ENCODE data around the gene AEN. TPM values are rescaled to one million over a fixed set of nuclear protein-coding genes. Genes with fewer than 3 reads are reported as not detected.
A peak's percentile ranks its signal among the peaks of the same experiment; 100 is the strongest.

The AEN gene
- total RNA-seq, 1 experiment from 2014 or later: 32.7 TPM

GRCh38 chr15:88613074-88613944 is 7.8 kb upstream of the AEN start:
- peak; percentile 76 for DNase-seq (ENCODE audit: low spot score)

- DNase-seq (ENCODE audit: low spot score): no peak
Observed at GRCh38 chr15:88615303-88616107, 5.6 kb upstream of the AEN start.

DNA sequence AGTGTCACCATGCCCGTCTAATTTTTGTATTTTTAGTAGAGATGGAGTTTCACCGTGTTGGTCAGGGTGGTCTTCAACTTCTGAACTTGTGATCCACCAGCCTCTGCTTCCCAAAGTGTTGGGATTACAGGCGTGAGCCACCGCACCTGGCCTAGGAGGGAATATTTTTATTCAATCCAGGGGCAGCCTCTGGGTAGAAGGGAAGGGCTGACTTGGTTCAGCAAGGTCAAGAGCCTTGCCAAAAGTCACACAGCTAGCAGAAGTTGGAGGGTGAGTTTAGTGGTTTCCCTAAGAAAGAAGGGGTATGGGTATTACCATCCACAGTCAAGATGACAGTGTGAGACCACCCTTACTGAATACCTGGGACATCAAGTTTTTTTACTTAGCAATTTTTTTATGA is 4.9 kb upstream of the AEN start:
- DNase-seq (ENCODE audit: low spot score): no peak

GRCh38 chr15:88617031-88617722 is 4.0 kb upstream of the AEN start:
- no peak for DNase-seq (ENCODE audit: low spot score)

DNA sequence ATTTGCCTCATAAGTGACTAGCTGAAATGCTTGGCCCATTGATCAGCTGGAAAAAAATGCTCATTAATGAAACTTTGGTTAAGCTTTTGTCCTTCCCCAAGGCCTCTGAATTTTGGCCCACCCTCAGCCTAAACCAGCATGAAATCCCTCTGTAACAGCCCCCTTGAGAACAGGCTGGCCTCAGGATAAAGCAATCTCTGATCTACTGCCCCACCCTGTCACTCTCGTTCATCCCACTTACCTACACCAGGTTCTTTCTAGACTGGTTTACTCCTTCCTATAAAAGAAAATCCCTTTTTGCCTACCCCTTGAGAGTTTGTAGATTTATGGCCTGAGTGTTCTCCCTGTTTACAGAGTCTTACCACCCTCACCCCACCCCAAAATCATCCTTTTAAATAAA is 3.4 kb upstream of the AEN start:
- no peak for DNase-seq (ENCODE audit: low spot score)

DNA sequence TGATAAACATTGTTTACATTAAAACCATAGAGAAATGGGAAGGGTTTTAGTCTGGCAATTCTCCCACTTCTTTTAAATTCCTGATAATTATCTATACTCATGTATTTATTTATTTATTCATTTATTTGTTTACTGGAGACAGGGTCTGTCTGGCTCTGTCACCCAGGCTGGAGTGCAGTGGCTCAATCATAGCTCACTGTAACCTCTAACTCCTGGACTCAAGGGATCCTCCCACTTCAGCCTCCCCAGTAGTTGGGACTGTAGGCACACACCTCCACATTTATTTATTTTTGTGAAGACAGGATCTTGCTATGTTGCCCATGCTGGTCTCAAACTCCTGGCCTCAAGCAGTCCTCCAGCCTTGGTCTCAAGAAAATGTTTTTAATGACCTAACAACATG is 2.5 kb upstream of the AEN start:
- no peak for DNase-seq (ENCODE audit: low spot score)

GRCh38 chr15:88619796-88620195 is 1.3 kb upstream of the AEN start:
- no peak for DNase-seq (ENCODE audit: low spot score)

DNA sequence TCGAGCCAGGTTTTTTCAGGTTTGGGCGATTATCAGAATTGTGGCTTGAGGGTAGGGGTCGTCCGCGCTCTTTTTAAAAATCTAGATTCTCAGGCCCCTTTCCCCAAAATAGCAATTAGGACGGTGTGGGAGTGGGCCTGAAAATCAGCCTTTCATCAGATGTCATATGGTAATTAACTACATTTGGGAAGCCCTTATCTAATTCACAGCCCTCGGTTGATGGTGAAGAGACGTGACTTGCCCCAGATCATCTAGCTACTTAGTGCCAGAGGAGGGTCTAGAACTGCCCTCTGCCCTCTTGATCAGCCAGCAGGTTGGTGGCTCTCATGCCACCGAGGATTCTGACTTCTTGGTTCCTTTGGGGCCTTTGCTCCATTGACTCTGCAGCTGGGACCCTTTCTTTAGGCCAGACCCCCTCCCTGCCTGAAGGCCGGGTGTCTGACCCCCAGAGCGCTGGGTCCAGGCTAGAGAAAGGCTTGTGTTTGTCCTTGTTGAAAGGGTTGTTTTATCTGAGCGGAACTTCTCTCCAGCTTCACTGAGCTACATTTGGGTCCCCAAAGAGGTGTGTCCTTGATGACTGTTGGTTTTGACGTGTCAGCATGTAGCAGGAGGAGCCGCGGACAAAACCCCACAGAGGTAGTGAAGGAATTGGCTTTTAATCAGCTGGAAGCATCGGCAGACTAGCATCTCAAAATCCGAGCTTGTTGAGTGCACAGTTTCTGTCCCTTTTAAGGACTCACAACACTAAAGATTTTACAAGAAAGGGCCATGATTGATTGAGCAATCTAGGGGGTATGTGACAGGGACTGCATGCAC is 857 bp downstream of the AEN start:
- peak; percentile 38 for DNase-seq (ENCODE audit: low spot score)

- no peak for DNase-seq (ENCODE audit: low spot score)
Observed at GRCh38 chr15:88622605-88622975, 1.4 kb downstream of the AEN start.

- peak; percentile 93 for DNase-seq (ENCODE audit: low spot score)
Observed at GRCh38 chr15:88623061-88623460, 1.9 kb downstream of the AEN start.

GRCh38 chr15:88623632-88624031 is 2.5 kb downstream of the AEN start:
- no peak for DNase-seq (ENCODE audit: low spot score)

GRCh38 chr15:88624156-88624970 is 3.2 kb downstream of the AEN start:
- no peak for DNase-seq (ENCODE audit: low spot score)

DNA sequence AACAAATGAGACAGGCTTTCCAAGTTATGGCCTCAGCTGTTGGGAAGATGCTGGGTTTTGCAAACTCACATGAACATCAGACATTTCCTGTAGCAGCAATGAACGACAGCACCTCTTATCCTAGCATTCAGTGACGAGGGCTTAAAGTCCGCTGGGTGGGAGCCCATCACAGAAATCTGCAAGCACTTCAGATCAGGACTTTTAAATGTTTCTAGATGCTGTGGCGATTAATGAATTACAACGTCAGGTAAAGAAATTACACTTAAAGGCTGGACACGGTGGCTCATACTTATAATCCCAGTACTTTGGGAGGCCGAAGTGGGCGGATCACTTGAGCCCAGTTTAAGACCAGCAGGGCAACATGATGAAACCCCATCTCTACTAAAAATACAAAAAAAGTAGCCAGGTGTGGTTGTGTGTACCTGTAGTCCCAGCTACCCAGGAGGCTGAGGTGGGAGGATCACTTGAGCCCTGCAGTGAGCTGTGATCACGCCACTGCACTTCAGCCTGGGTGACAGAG is 3.9 kb downstream of the AEN start:
- no peak for DNase-seq (ENCODE audit: low spot score)

DNA sequence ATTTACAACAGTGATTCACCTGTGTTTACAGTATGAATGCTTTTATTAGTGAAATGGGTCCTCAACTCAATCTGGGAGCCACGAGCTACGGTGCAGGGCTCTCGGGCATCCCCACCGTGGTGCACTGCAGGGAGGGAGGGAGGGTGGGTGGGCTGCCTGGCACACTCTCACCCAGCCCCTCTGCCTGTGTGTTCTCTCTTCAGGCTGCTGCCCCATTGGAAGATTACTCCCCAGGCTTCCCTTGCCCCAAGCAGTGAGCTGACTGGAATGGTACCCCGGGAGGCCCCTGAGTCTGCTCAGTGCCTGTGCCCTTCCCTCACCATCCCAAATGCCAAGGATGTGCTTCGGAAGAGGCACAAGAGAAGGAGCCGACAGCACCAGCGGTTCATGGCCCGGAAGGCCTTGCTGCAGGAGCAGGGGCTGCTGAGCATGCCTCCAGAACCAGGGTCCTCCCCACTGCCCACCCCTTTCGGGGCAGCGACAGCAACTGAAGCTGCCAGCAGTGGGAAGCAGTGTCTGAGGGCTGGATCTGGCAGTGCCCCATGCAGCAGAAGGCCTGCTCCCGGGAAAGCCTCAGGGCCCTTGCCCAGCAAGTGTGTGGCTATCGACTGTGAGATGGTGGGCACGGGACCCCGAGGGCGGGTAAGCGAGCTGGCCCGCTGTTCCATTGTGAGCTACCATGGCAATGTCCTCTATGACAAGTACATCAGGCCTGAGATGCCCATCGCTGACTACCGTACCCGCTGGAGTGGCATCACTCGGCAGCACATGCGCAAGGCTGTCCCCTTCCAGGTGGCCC is 5.0 kb downstream of the AEN start:
- no peak for DNase-seq (ENCODE audit: low spot score)

DNA sequence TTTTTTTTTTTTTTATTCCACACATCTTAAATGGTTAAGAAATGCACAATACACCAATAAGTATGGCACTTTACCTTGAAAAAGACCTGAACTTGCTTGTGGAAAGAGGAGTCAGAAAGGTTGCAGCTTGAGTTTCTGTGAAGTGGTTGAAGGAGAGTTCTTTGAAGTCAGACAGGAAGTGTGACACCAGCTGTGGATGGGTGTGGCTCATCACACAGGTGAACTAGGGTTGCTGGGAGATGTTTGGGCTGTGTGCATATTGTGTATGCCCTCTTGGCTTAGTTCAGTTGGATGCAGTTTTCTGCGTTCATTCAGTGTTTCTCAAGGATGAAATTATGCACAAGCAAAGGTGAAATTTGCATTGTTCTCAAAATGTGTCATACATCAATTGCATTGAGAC is 6.3 kb downstream of the AEN start:
- no peak for DNase-seq (ENCODE audit: low spot score)

GRCh38 chr15:88628018-88628654 is 7.0 kb downstream of the AEN start:
- no peak for DNase-seq (ENCODE audit: low spot score)

GRCh38 chr15:88629071-88629470 is 7.9 kb downstream of the AEN start:
- no peak for DNase-seq (ENCODE audit: low spot score)

DNA sequence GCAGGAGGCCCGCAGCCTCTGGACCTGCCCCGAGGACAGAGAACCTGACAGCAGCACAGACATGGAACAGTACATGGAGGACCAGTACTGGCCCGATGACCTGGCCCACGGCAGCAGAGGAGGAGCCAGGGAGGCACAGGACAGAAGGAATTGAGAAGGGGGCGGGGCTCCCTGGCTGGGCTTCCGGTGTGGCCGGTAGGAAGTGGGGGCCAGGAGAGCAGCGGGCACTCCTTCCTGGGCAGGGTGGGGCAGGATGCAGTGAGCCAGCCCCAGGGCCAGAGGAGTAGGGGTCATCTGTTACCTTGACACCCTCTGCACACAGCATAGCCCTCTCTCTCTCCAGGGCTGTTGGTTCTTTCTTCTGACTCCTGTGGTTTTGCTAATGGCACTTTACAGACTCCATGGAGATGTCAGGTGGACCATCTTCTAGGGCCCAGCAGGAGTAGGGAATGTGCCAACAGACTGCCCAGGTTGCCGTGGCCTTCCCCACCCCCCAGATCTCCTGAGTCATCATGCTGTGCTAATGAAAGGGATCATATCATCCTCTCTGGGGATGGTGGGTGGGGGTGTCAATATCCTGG is 9.1 kb downstream of the AEN start:
- peak; percentile 64 for DNase-seq (ENCODE audit: low spot score)
